NT2/D1 (cell line): Measurements from ENCODE around the gene CRYBB1.

ENCODE experiments used
- DNase-seq: peaks from one replicate; pipeline ENCODE4 v3.0.0-alpha.2; 2011; ENCODE audit warnings: low read depth, low spot score
- H3K27me3 ChIP-seq: 2 replicates; pipeline ENCODE4 v1.6.0; 2011; ENCODE audit warnings: mild to moderate bottlenecking; ENCODE audit not compliant: insufficient read length, insufficient read depth
- H3K36me3 ChIP-seq: 2 replicates; pipeline ENCODE4 v1.6.1; 2011; ENCODE audit warnings: mild to moderate bottlenecking, low read length, mixed read lengths; ENCODE audit not compliant: insufficient read depth, insufficient read length
- H3K4me1 ChIP-seq: 2 replicates; pipeline ENCODE4 v1.5.1; 2011; ENCODE audit not compliant: insufficient read depth, insufficient read length
- H3K4me3 ChIP-seq: 2 replicates; pipeline ENCODE4 v1.5.1; 2011; ENCODE audit warnings: low read depth; ENCODE audit not compliant: insufficient read length
- H3K9ac ChIP-seq: 2 replicates; pipeline ENCODE4 v1.6.0; 2011; ENCODE audit warnings: low read depth; ENCODE audit not compliant: insufficient read length
- H3K9me3 ChIP-seq: 2 replicates; pipeline ENCODE4 v1.5.1; 2011; ENCODE audit warnings: mild to moderate bottlenecking, low read length; ENCODE audit not compliant: insufficient read depth
- SUZ12 ChIP-seq: IDR thresholded peaks from 2 replicates; pipeline ENCODE4 v1.6.1; 2011; ENCODE audit not compliant: insufficient read length, insufficient read depth; ENCODE audit errors: extremely low read depth
- YY1 ChIP-seq: IDR thresholded peaks from 2 replicates; pipeline ENCODE4 v1.6.1; 2011; ENCODE audit not compliant: insufficient read length, insufficient read depth
- ZNF274 ChIP-seq: IDR thresholded peaks from 2 replicates; pipeline ENCODE4 v1.6.1; 2011; ENCODE audit warnings: mild to moderate bottlenecking, low read depth, low read length

Gene CRYBB1

DNA sequence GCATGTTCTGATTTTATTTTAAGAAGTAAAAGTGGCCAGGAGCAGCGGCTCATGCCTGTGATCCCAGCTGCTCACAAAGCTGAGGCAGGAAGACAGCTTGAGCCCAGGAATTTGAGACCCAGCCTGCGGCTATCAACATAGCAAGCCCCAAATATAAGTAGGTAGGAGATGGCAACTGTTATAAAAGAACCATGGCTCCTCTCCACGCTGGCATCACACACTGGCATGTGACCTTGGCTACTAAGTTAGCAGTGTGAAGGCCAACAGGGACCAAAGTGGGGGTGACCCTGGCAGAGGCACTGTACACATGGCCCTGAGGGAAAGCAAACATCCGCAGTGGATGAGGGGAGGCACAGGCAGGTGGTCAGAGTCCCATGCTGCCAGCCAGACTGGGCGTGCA, 60.9 kb downstream of the CRYBB1 start:
- TF ChIP-seq SUZ12 (no peak), ZNF274 (no peak), YY1 (no peak)
- DNase-seq = no peak
- Histone ChIP-seq H3K9me3 (no peaks in the 10 kb centered on the region), H3K4me3 (no peak overlapping the region), H3K27me3 (no peaks in the 10 kb centered on the region), H3K9ac (no peak overlapping the region), H3K4me1 (peaks cover 13% of the 10 kb centered on the region), H3K36me3 (no peaks in the 10 kb centered on the region)

DNA sequence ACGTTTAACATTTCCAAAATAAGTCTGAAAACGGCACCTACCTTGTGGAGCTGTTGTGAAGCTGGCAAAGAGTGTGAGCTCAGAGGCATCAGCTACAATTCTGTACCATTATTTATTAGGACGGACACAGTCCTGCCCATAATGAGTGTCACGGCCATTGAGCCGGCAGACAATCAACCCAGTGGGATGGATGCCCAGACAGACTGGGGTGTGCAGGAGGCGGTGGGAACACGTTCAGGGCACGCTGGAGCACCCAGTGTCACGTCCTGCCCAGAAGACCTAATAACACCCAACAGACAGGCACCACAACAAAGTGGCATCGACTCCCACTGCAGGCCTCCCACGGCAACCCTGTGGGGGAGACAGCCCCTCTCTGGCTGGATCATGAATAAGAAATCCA, 62.3 kb downstream of the CRYBB1 start:
- Histone ChIP-seq H3K9ac (no peak overlapping the region), H3K4me1 (peaks cover 13% of the 10 kb centered on the region), H3K27me3 (no peaks in the 10 kb centered on the region), H3K4me3 (no peak overlapping the region), H3K9me3 (no peaks in the 10 kb centered on the region), H3K36me3 (no peaks in the 10 kb centered on the region)
- DNase-seq = no peak
- TF ChIP-seq SUZ12 = no peak
- no peak for TF ChIP-seq ZNF274
- no peak for TF ChIP-seq YY1

DNA sequence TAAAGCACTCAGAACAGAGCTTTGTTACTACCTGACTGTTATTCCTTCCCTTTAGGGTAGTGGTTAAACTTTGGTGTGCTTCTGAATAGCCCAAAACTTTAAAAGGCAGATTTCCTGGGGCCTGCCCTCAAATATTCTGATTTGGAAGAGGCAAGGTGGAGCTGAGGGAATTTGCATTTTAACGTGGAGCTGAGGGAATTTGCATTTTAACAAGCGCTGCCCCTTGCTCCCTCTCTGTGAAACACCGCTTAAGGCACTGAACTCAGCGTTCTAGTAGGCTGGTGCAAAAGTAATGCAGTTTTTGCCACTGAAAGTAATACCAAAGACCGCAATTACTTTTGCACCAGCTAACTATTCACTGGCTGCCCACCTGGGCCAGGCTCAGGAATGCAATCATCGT, 62.9 kb downstream of the CRYBB1 start:
- Histone ChIP-seq H3K4me1 (peaks cover 15% of the 10 kb centered on the region), H3K27me3 (no peaks in the 10 kb centered on the region), H3K9me3 (no peaks in the 10 kb centered on the region), H3K9ac (no peak overlapping the region), H3K4me3 (no peak overlapping the region), H3K36me3 (no peaks in the 10 kb centered on the region)
- DNase-seq = peak; percentile 48
- TF ChIP-seq ZNF274 (no peak), SUZ12 (no peak), YY1 (no peak)

DNA sequence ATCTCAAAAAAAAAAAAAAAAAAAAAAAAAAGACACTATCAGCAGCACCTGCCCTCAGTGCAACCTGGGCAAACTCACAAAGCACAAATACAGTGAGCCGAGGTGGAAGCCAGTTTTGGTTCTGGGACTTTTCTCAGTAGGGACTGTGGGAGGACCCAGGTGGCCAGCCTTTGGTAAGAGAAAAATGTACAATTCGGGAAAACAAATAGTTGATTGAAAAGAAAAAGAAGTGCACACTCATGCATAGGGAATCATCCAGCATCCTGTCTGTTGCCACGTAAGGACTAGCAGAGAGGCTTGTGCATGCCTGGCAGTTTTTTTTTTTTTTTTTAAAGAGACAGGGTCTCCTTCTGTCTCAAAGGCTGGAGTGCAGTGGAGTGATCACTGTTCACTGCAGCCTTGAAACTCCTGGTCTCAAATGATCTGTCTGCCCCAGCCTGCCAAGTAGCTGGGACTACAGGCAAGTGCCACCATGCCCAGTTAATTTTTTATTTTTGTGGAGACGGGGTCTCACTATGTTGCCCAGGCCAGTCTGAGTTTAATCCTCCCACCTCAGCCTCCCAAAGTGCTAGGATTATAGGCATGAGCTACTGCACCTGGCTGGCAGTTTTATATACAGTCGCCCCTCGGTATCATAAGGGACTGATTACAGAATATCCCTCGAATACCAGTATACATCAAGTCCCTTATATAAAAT, 64.6 kb downstream of the CRYBB1 start:
- TF ChIP-seq ZNF274 (no peak), SUZ12 (no peak), YY1 (no peak)
- H3K4me1 ChIP-seq = peaks cover 17% of the 10 kb centered on the region
- DNase-seq = no peak
- H3K36me3 ChIP-seq = no peaks in the 10 kb centered on the region
- no peaks in the 10 kb centered on the region for H3K27me3 ChIP-seq
- H3K9ac ChIP-seq = no peak overlapping the region
- H3K4me3 ChIP-seq = no peak overlapping the region
- no peaks in the 10 kb centered on the region for H3K9me3 ChIP-seq

DNA sequence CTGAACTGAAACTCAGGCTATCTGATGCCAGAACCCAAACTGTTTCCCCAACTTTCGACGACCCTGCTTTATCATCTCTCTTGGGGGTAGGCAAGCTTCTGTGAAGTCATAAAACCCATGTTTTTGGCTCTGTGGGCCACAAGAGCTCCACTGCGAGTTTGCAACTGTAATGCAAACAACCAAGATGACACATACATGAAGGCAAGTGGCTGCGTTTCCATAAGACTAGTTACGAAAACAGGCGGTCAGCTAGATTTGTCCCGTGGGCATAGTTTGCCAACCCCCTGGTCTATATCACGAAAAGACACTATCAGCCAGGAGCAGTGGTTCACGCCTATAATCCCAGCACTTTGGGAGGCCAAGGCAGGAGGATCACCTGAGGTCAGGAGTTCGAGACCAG, 65.4 kb downstream of the CRYBB1 start:
- no peak overlapping the region for H3K4me3 ChIP-seq
- TF ChIP-seq SUZ12 = no peak
- TF ChIP-seq ZNF274 = no peak
- no peak for TF ChIP-seq YY1

DNA sequence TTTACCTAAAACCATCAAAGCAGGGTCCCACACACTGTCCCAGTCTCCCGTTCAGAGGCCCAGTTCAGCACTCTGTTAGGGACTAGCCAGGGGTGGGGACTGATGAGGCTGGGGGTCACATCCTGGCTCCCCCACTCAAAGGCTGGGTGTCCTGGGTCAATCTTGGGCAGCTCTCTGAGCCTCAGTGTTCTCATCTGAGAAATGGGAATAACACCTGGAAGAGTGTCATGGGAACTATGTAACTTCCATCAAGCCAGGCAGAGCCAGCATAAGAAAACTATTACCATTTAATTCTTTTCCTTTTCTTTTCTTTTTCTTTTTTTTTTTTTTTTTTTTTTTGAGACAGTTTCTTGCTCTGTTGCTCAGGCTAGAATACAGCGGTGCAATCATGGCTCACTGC, 66.3 kb downstream of the CRYBB1 start:
- H3K27me3 ChIP-seq = no peaks in the 10 kb centered on the region
- no peaks in the 10 kb centered on the region for H3K9me3 ChIP-seq
- peaks cover 14% of the 10 kb centered on the region for H3K4me1 ChIP-seq
- peaks cover 4% of the 10 kb centered on the region for H3K36me3 ChIP-seq
- H3K4me3 ChIP-seq = no peak overlapping the region
- no peak for DNase-seq
- no peak overlapping the region for H3K9ac ChIP-seq
- no peak for TF ChIP-seq SUZ12
- TF ChIP-seq YY1 = no peak
- no peak for TF ChIP-seq ZNF274

More for the DNA sequence above, 65.4 kb downstream of the CRYBB1 start:
- Histone ChIP-seq H3K9ac (no peak overlapping the region), H3K4me1 (peaks cover 17% of the 10 kb centered on the region), H3K27me3 (no peaks in the 10 kb centered on the region), H3K9me3 (no peaks in the 10 kb centered on the region), H3K36me3 (no peaks in the 10 kb centered on the region)
- DNase-seq = no peak

DNA sequence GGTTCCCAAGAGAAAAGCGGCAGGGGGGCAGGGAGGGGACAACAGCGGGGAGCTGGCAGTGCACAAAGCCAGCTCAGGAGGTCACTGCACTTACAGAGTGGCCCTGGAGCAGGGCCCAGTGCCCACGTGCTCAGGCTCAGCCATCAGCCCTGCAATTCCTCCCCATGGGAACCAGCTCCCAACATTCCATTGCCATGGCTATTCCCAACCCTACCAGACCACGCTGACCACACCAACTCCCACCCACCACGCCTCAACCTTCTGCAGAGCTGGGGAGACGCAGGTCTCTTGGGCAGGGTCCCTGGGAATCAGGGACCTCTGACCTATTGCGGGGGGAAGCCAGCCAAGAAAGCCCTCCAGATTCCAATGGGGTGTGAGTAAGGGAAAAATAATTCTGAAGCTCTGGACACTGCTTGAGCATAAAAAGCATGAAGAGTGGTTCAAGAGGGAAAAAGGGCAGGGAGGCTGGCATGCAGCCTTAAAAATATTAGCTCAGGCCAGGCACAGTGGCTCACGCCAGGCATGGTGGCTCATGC, 67.3 kb downstream of the CRYBB1 start:
- DNase-seq = no peak
- Histone ChIP-seq H3K36me3 (peaks cover 4% of the 10 kb centered on the region), H3K4me1 (peaks cover 11% of the 10 kb centered on the region), H3K9ac (no peak overlapping the region), H3K4me3 (no peak overlapping the region), H3K27me3 (no peaks in the 10 kb centered on the region), H3K9me3 (no peaks in the 10 kb centered on the region)
- TF ChIP-seq ZNF274 (no peak), SUZ12 (no peak), YY1 (no peak)
